Upper lobe of right lung (tissue), 1 donor: Measurements from ENCODE around the gene ZBTB7C. TPM values are rescaled to one million over a fixed set of nuclear protein-coding genes. Genes with fewer than 3 reads are reported as not detected.

Experiments used
- ATAC-seq: fragments of 200-7000 bp; cut with Tn5 transposase; one replicate; pipeline ENCODE4 v1.9.1; 2020; ENCODE audit warnings: mild to moderate bottlenecking, moderate library complexity
- DNase-seq: peaks from one replicate; pipeline ENCODE4 v3.0.0-alpha.2; 2020
- H3K27ac ChIP-seq: fragments of 200-600 bp; one replicate; pipeline ENCODE4 v1.8.0; 2022
- H3K27me3 ChIP-seq: fragments of 200-600 bp; one replicate; pipeline ENCODE4 v1.8.0; 2022; ENCODE audit warnings: mild to moderate bottlenecking
- H3K36me3 ChIP-seq: fragments of 200-600 bp; one replicate; pipeline ENCODE4 v1.8.0; 2022
- H3K4me1 ChIP-seq: fragments of 200-600 bp; one replicate; pipeline ENCODE4 v1.8.0; 2022
- H3K4me3 ChIP-seq: fragments of 200-600 bp; one replicate; pipeline ENCODE4 v1.8.0; 2022; ENCODE audit warnings: mild to moderate bottlenecking
- H3K9me3 ChIP-seq: fragments of 200-600 bp; one replicate; pipeline ENCODE4 v1.8.0; 2022
- CTCF ChIP-seq: fragments of 200-600 bp; IDR thresholded peaks from one replicate; pipeline ENCODE4 v1.8.0; 2022; ENCODE audit warnings: antibody characterized with exemption
- intact Hi-C: fragments of 100-400 bp; cut with DNase I; formaldehyde crosslinking; loops from one replicate; pipeline ENCODE4 v1.11.0; 2022
- total RNA-seq: library from RNA; stranded (reverse); fragmentation: NEBNext Ultra II Directional; extraction: Animal tissue kit (Norgen Biotek cat#: 25700); gene quantifications from one replicate; pipeline ENCODE4 v1.2.1, GENCODE V29; 2021
- donor health status: DM: no; HTN: yes; CAD: no; lungs with severe emphysema.

Gene ZBTB7C
- total RNA-seq, 1 donor from 2014 or later: 17.7 TPM

GRCh38 chr18:48238636-48239035, 170.5 kb downstream of the ZBTB7C start:
- Histone ChIP-seq H3K9me3 (peaks cover 4% of the 10 kb centered on the region), H3K4me3 (no peak overlapping the region), H3K27me3 (no peaks in the 10 kb centered on the region), H3K27ac (no peak overlapping the region), H3K36me3 (no peaks in the 10 kb centered on the region), H3K4me1 (no peaks in the 10 kb centered on the region)
- intact Hi-C loops: no loop called here
- DNase-seq (no peak), ATAC-seq (no peak)
- no peak for TF ChIP-seq CTCF

GRCh38 chr18:48238206-48238605, 171.0 kb downstream of the ZBTB7C start:
- no peaks in the 10 kb centered on the region for H3K36me3 ChIP-seq
- no peaks in the 10 kb centered on the region for H3K27me3 ChIP-seq
- H3K4me1 ChIP-seq: no peaks in the 10 kb centered on the region
- H3K4me3 ChIP-seq: no peak overlapping the region
- DNase-seq: no peak
- no peak for ATAC-seq
- TF ChIP-seq CTCF: no peak
- H3K27ac ChIP-seq: no peak overlapping the region
- peaks cover 4% of the 10 kb centered on the region for H3K9me3 ChIP-seq
- intact Hi-C loops: no loop called here

GRCh38 chr18:48236822-48237221, 172.4 kb downstream of the ZBTB7C start:
- no peak for DNase-seq
- Histone ChIP-seq H3K4me3 (no peak overlapping the region), H3K9me3 (peaks cover under 1% of the 10 kb centered on the region), H3K4me1 (no peaks in the 10 kb centered on the region), H3K36me3 (no peaks in the 10 kb centered on the region), H3K27me3 (no peaks in the 10 kb centered on the region), H3K27ac (no peak overlapping the region)
- intact Hi-C loops: no loop called here
- no peak for TF ChIP-seq CTCF
- ATAC-seq: no peak

- Histone ChIP-seq H3K9me3 (no peaks in the 10 kb centered on the region), H3K4me3 (no peak overlapping the region), H3K27ac (no peak overlapping the region), H3K27me3 (no peaks in the 10 kb centered on the region), H3K36me3 (no peaks in the 10 kb centered on the region), H3K4me1 (peaks cover 30% of the 10 kb centered on the region)
- ATAC-seq: peak; percentile 87
- TF ChIP-seq CTCF: peak; percentile 47
- DNase-seq: peak; percentile 82
- intact Hi-C loops: no loop called here
Measured at GRCh38 chr18:48230467-48231113, 178.6 kb downstream of the ZBTB7C start.

GRCh38 chr18:48229552-48229981, 179.6 kb downstream of the ZBTB7C start:
- no peak overlapping the region for H3K27ac ChIP-seq
- no peak overlapping the region for H3K4me3 ChIP-seq
- no peak for TF ChIP-seq CTCF
- no peaks in the 10 kb centered on the region for H3K27me3 ChIP-seq
- H3K9me3 ChIP-seq: no peaks in the 10 kb centered on the region
- H3K36me3 ChIP-seq: no peaks in the 10 kb centered on the region
- intact Hi-C loops: no loop called here
- peaks cover 30% of the 10 kb centered on the region for H3K4me1 ChIP-seq
- DNase-seq: no peak
- no peak for ATAC-seq

GRCh38 chr18:48228841-48229240, 180.3 kb downstream of the ZBTB7C start:
- H3K27ac ChIP-seq: no peak overlapping the region
- ATAC-seq: no peak

More at GRCh38 chr18:48228841-48229240, 180.3 kb downstream of the ZBTB7C start:
- Histone ChIP-seq H3K9me3 (no peaks in the 10 kb centered on the region), H3K4me1 (peaks cover 30% of the 10 kb centered on the region), H3K36me3 (no peaks in the 10 kb centered on the region), H3K4me3 (no peak overlapping the region), H3K27me3 (no peaks in the 10 kb centered on the region)
- no peak for DNase-seq
- no peak for TF ChIP-seq CTCF
- intact Hi-C loops: no loop called here
